Endometrial microvascular endothelial cells (primary cell): ENCODE measurements around the gene KCNC2. TPM values are rescaled to one million over a fixed set of nuclear protein-coding genes. Genes with fewer than 3 reads are reported as not detected.
"Not testable (repeated sequence)": the region's sequence is repeated elsewhere in the genome, so short reads cannot be mapped to it uniquely, and the experiment has no call there.

Experiments used
- in situ Hi-C: cut with HindIII; loops from 2 replicates; pipeline ENCODE4 v1.10.0; 2017; ENCODE audit warnings: low sequenced_read_pairs, low pct_unique_long_range_greater_than_20kb; ENCODE audit errors: inconsistent ontology term
- total RNA-seq: library from RNA; depleted of rRNA; stranded (reverse); fragments of >200 nt; gene quantifications from one replicate; pipeline ENCODE4 v1.2.3, GENCODE V29; 2015; ENCODE audit errors: inconsistent ontology term

The KCNC2 gene
- not detected for total RNA-seq

DNA sequence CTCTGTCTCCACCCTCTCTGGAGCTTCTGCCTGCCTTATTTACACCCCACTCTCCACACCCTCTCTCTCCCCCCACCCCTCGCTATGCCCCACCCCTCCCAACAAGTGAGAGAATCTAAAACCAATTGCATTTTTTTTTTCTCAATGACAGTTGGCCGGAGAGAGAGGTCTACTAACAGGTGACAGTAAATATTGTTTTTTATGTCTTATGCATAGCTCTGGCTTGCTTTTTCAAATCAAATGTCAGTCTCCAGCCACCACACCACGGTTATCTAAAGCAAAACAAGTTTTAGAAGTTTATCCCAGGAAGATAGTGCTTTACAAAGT lies at the start of gene KCNC2:
KCNC2 (minus strand) TSS at position 28 of the 327 bp plus-strand sequence.
- in situ Hi-C loops = no loop called here

DNA sequence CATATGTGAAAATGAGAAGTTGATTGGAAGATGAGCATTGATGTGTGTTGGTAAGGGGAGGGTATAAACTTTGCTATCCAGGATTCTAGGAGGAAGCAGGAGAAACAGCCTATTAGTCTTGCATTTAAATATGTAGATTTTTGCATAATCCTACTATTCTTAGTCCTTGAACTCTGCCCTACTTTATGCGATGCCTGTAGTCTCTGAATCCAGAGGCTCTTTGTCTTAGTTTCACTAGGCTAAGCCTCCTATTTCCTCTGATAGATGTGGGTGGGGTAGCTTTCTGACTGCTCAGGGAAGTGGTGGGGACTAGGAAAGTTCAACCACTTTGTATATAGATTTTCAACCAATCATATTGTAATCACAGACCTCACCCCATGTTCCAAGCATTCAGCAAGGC lies 49.5 kb upstream of the KCNC2 start:
- in situ Hi-C loops = no loop called here

DNA sequence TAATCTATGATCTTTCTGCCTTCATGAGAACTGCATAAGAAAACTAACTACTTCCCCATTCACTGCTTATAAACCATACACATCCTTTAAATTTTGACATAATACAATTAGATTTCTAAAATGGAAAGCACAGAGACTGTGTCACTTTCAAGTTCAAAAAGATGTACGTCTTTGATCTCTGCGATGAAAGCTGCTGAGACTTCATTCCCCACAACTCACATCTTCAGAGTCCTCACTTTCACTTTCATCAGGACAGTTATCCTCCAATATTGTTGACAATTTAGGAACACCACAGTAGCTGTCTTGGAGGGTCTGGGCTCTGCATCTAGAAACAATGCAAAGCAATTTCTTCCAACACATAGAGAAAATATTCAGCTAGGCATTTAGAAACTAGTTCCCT lies 47.9 kb upstream of the KCNC2 start:
- in situ Hi-C loops = no loop called here

- in situ Hi-C loops = no loop called here
Measured at GRCh38 chr12:75245108-75245507, 35.5 kb upstream of the KCNC2 start.

GRCh38 chr12:75239987-75240386 lies 30.3 kb upstream of the KCNC2 start:
- in situ Hi-C loops = no loop called here

- in situ Hi-C loops = no loop called here
Measured at GRCh38 chr12:75236206-75236605, 26.6 kb upstream of the KCNC2 start.

GRCh38 chr12:75227132-75227531 lies 17.5 kb upstream of the KCNC2 start:
- in situ Hi-C loops = no loop called here

DNA sequence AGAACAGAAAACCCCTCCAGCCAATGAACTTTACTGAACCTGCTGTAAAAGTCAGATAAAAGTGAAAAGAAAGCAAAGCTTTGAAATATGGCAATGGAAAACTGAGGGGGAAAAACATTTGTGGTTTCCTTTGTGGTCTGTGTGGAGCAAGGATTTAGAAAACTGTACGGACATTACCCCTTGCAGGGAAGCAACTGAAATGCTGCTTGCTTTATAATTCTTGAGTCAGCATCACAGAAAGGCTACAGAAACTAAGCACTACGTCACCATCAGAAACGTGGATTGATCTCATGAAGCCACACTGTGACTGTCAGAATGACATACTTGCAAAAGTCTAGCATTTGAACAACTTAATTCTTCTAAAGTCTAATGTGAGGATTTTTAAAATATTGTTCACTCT lies 2.4 kb upstream of the KCNC2 start:
- in situ Hi-C loops = no loop called here

GRCh38 chr12:75208856-75209811 lies 505 bp downstream of the KCNC2 start:
- in situ Hi-C loops = no loop called here

GRCh38 chr12:75207338-75208083 lies 2.1 kb downstream of the KCNC2 start:
- in situ Hi-C loops = no loop called here

DNA sequence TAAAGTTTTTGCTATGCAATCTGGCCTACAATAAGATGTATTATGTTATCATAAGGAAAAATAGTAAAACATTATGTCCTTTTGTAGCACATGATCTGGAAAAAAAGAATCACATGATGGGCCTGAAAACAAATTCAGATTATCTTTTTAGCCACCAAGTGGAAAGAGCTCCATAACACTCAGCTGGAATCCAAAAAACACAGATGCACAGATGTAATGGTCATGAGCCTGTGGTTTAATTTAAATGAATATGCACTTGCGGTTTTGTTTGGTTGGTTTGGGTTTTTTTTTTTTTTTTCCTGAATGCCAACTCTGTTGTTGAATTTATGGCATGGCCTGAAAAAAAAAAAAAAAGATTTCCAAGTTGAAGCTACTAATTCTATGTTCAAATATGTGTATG lies 4.1 kb downstream of the KCNC2 start:
- in situ Hi-C loops = no loop called here

DNA sequence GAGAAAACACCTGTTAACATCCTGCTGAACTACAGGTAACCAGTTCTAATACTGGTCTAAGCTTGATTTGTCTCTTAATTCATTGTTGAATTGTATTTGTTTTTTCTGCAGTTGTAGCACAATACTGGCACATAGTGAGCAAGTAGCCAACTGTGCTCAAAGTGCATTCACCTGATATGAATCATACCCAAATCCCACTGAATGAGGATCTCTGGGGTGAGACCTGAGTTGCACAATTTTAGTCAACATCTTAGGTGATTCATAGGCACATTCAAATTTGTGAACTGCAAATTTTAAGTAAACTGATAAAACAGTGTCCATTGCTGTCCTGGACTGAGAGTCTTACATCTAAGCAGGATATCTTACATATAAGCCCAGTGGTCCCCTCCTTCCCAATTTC lies 12.8 kb downstream of the KCNC2 start:
- in situ Hi-C loops = no loop called here

DNA sequence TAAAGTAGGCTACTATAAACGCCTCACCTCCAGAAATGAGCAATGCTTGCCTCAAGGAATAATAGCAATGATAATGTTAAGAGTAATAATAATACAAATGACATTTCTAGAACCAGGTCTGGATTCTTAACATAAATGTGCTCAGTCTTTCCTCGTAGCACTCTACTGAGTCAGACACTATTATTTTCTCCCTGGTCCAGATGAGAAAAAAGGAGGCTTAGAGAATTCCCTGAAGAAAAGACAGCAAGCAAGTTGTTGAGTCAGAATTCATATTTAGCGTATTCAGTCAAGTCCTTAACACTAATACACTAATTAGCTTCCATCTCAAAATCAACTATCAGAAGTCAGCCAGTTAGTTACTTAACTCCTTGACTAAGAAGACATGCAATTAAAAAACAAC lies 13.2 kb downstream of the KCNC2 start:
- in situ Hi-C loops = no loop called here

GRCh38 chr12:75194250-75194649 lies 15.4 kb downstream of the KCNC2 start:
- in situ Hi-C loops = no loop called here

DNA sequence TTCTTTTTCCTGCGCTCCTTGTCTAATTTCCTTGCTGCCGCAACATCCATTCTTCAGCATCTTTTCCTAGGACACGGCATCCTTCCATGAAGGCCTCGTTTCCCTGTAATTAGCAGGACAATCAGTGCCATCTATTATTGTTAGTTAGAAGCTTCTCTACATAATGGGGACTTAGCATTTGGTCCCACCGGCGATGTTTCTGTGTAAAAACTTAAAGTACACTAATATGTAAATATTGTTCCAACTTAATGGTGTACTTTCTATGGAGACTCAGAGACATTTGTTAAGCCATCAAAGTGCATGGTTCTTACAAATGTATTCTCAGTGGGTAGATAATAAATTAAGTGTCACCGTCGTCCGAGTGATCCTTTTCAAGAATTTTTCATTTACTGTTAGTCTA lies 17.4 kb downstream of the KCNC2 start:
- in situ Hi-C loops = no loop called here

DNA sequence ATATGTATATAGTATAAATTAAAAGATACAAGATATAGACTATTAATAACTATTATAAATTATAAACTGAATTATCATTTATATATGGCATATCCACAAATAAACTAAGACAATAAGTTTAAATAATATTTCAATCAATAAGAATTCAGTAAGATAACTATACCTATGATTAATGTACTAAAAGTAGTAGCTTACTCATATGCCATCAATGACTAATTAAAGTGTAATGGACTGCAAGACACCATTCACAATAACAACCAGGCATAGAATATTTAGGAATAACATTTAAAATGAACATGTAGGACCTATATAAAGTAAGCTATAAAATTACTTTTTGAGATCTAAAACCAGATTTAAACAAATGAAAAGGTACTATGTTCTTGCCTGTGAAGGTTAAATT lies 18.8 kb downstream of the KCNC2 start:
- in situ Hi-C loops = no loop called here

DNA sequence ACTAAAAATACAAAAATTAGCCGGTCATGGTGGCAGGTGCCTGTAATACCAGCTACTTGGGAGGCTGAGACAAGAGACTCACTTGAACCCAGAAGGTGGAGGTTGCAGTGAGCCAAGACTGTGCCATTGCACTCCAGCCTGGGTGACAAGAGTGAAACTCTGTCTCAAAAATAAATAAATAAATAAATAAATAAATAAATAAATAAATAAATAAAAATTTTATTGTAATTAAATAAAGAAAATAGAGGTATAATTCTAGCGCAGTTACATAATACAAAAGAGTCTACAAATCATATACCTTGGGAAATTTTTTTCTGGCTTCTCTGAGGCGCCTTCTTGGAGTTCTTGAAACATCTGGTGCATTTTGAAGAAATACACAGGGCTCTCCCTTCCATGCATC lies 23.8 kb downstream of the KCNC2 start:
- in situ Hi-C loops = not testable (repeated sequence)

DNA sequence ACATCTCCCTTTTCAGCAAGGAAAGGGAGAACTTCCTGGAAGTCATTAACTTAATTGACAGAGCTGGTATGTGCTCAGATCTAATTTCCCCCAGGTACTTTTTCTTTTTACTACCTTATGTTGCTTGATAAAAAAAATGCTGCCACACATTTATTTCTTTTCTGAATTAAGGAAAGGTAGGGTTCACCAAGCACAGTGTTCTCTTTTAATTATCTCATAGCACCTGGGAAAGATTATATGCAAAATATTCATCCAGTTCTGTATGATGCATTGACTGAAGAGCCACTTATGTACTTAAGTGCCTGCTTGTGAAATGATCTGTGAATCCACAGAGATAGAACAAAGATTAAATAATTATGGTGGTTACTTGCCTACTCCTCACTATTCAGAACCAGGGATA lies 25.1 kb downstream of the KCNC2 start:
- in situ Hi-C loops = no loop called here

DNA sequence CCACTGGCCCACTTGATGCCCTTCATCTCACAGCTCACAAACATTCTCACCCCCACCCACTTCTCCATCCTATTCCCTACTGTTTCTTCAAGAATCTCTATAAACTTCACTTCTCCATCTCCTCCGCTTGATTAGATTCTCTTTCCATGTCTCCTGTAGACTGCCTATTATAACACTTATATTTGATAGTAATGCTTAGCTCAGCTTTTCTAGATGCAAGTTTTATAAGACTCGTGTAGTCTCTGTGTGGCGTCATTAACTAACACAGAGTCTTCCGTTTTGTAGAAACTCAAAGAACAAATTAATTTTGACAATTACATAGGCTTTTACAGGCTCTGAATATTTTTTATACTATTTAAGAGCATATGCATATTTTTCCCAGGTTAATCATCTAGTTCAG lies 25.7 kb downstream of the KCNC2 start:
- in situ Hi-C loops = no loop called here

DNA sequence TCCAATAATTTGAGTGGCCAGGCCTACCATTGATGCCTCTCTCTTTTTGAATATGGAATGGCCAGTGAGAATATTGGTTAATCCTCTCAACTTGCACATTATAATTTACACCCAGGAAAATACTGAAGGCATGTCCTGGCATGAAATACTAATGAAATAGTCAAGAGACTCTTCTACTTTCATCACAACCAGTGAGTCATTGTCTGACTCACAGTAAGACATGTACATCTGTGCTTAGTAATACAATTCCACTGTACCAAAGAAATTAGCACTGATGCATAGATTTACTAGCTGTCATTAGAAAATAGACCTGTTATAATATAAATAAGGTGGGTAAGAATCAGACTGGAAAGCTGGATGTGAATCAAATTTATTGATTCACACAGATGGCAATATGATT lies 31.6 kb downstream of the KCNC2 start:
- in situ Hi-C loops = no loop called here
